ENCODE results near the gene GALNT7.
"Not testable (repeated sequence)": the region's sequence is repeated elsewhere in the genome, so short reads cannot be mapped to it uniquely, and the experiment has no call there.

GALNT7 gene

GRCh38 chr4:173168396-173169177 is at the start of gene GALNT7:
TSS of gene GALNT7 (plus strand) at chr4:173168811. CDS start at chr4:173168836, 25 bp downstream.
- TF ChIP-seq CTCF (IDR thresholded peaks at IDR 0.05; ENCODE audit: low read depth, low read length): peak; percentile 6
- H3K4me3 ChIP-seq (replicated peaks in 1 of 2; ENCODE audit: low read depth in 2 of 2, low read length in 2 of 2): peak within 1 kb of the TSS; percentile 70 to 86
- peak; percentile 53 to 67 for DNase-seq (ENCODE audit: low read depth in 2 of 2)

GRCh38 chr4:173118819-173119218 is 49.8 kb upstream of the GALNT7 start:
- not testable (repeated sequence) for H3K4me3 ChIP-seq (replicated peaks in 1 of 2; ENCODE audit: low read depth in 2 of 2, low read length in 2 of 2)

GRCh38 chr4:173119818-173120217 is 48.8 kb upstream of the GALNT7 start:
- DNase-seq (ENCODE audit: low read depth in 2 of 2): peak in 1 of 2 donors; percentile 14
- no peak for TF ChIP-seq CTCF (IDR thresholded peaks at IDR 0.05; ENCODE audit: low read depth, low read length)
- no peak overlapping the region for H3K4me3 ChIP-seq (replicated peaks in 1 of 2; ENCODE audit: low read depth in 2 of 2, low read length in 2 of 2)

More at GRCh38 chr4:173118819-173119218, 49.8 kb upstream of the GALNT7 start:
- not testable (repeated sequence) for DNase-seq (ENCODE audit: low read depth in 2 of 2)

- TF ChIP-seq CTCF (IDR thresholded peaks at IDR 0.05; ENCODE audit: low read depth, low read length): no peak
- peak; percentile 46 to 60 for DNase-seq (ENCODE audit: low read depth in 2 of 2)
- no peak overlapping the region for H3K4me3 ChIP-seq (replicated peaks in 1 of 2; ENCODE audit: low read depth in 2 of 2, low read length in 2 of 2)
Observed at GRCh38 chr4:173121076-173121561, 47.5 kb upstream of the GALNT7 start.

- H3K4me3 ChIP-seq (replicated peaks in 1 of 2; ENCODE audit: low read depth in 2 of 2, low read length in 2 of 2): no peak overlapping the region
- TF ChIP-seq CTCF (IDR thresholded peaks at IDR 0.05; ENCODE audit: low read depth, low read length): no peak
- DNase-seq (ENCODE audit: low read depth in 2 of 2): no peak
Observed at GRCh38 chr4:173124209-173124865, 44.3 kb upstream of the GALNT7 start.

GRCh38 chr4:173125216-173125812 is 43.3 kb upstream of the GALNT7 start:
- TF ChIP-seq CTCF (IDR thresholded peaks at IDR 0.05; ENCODE audit: low read depth, low read length): no peak
- no peak overlapping the region for H3K4me3 ChIP-seq (replicated peaks in 1 of 2; ENCODE audit: low read depth in 2 of 2, low read length in 2 of 2)
- no peak for DNase-seq (ENCODE audit: low read depth in 2 of 2)

Data from cardiac fibroblast (primary cell).